CD14-positive monocyte (primary cell): ENCODE results near the gene GUCY2D. TPM values are rescaled to one million over a fixed set of nuclear protein-coding genes. Genes with fewer than 3 reads are reported as not detected.

ENCODE experiments used
- DNase-seq, 3 donors: peaks; one replicate each; pipeline ENCODE4 v3.0.0-alpha.2; 2011 to 2022
- H2AFZ ChIP-seq: 2 replicates; pipeline ENCODE4 v1.6.0; 2012; ENCODE audit warnings: mild to moderate bottlenecking, low read depth, low read length, inconsistent platforms; ENCODE audit not compliant: insufficient read depth, poor library complexity, severe bottlenecking
- H3K27ac ChIP-seq, 2 donors: 1 replicate in 1 of 2; 2 replicates in 1 of 2; pipeline ENCODE4 v1.5.1; 2012 to 2013; ENCODE audit warnings: low read length in 2 of 2, control low read depth in 1 of 2, inconsistent platforms in 1 of 2, low read depth in 1 of 2, mild to moderate bottlenecking in 1 of 2
- H3K27me3 ChIP-seq, 2 donors: one replicate each; pipeline versions ENCODE4 v1.6.0 to v1.6.1; 2011 to 2013; ENCODE audit warnings: low read length in 2 of 2; ENCODE audit not compliant: control insufficient read depth in 2 of 2, insufficient read depth in 2 of 2
- H3K36me3 ChIP-seq, 2 donors: replicated peaks in 1 of 2; 1 replicate in 1 of 2; 2 replicates in 1 of 2; pipeline versions ENCODE4 v1.5.1 to v1.6.1; 2012 to 2013; ENCODE audit warnings: low read length in 2 of 2, control low read depth in 1 of 2, inconsistent platforms in 1 of 2, mild to moderate bottlenecking in 1 of 2; ENCODE audit not compliant: insufficient read depth in 2 of 2, control insufficient read depth in 1 of 2
- H3K4me1 ChIP-seq, 2 donors: 1 replicate in 1 of 2; 2 replicates in 1 of 2; pipeline versions ENCODE4 v1.5.1 to v1.6.1; 2012 to 2013; ENCODE audit warnings: low read length in 2 of 2, control low read depth in 1 of 2, inconsistent platforms in 1 of 2, mild to moderate bottlenecking in 1 of 2, moderate library complexity in 1 of 2; ENCODE audit not compliant: insufficient read depth in 2 of 2, control insufficient read depth in 1 of 2
- H3K4me2 ChIP-seq: replicated peaks from 2 replicates; pipeline ENCODE3; 2012; ENCODE audit warnings: low read length, moderate library complexity, mild to moderate bottlenecking; ENCODE audit not compliant: poor library complexity, severe bottlenecking; ENCODE audit errors: extremely low read depth
- H3K4me3 ChIP-seq, 3 experiments: fragments of 200-600 bp in 1 of 3; sonication (generic) in 1 of 3; replicated peaks in 1 of 3; 1 replicate in 2 of 3; 2 replicates in 1 of 3; pipeline ENCODE4 v1.5.1; 2011 to 2013; ENCODE audit warnings: low read length in 3 of 3, mild to moderate bottlenecking in 3 of 3, control low read depth in 2 of 3, low read depth in 2 of 3, inconsistent platforms in 1 of 3, moderate library complexity in 1 of 3
- H3K79me2 ChIP-seq: 2 replicates; pipeline ENCODE4 v1.6.0; 2012; ENCODE audit warnings: mild to moderate bottlenecking, control low read depth, inconsistent platforms, low read length, moderate library complexity; ENCODE audit not compliant: insufficient read depth
- H3K9ac ChIP-seq: 2 replicates; pipeline ENCODE4 v1.6.0; 2017; ENCODE audit warnings: low read length, mild to moderate bottlenecking; ENCODE audit not compliant: insufficient read depth, poor library complexity, severe bottlenecking
- H3K9me3 ChIP-seq, 2 donors: replicated peaks in 1 of 2; 1 replicate in 1 of 2; 2 replicates in 1 of 2; pipeline versions ENCODE4 v1.5.1 to v1.6.1; 2012 to 2013; ENCODE audit warnings: low read length in 2 of 2, control low read depth in 1 of 2; ENCODE audit not compliant: control insufficient read depth in 1 of 2, insufficient read depth in 1 of 2
- H4K20me1 ChIP-seq: 2 replicates; pipeline ENCODE4 v1.6.0; 2012; ENCODE audit warnings: mild to moderate bottlenecking, low read length, control low read depth, moderate library complexity; ENCODE audit not compliant: insufficient read depth
- H3K27ac Mint-ChIP-seq, 7 donors: one replicate each; pipeline ENCODE4 v1.8.0; 2020; ENCODE audit warnings: mild to moderate bottlenecking in 7 of 7, mixed read lengths in 7 of 7, moderate library complexity in 6 of 7, inconsistent platforms in 2 of 7
- H3K27me3 Mint-ChIP-seq, 3 donors: one replicate each; pipeline ENCODE4 v1.8.0; 2021 to 2022; ENCODE audit warnings: low read depth in 3 of 3, mild to moderate bottlenecking in 3 of 3, mixed read lengths in 3 of 3, moderate library complexity in 3 of 3, inconsistent platforms in 1 of 3
- H3K36me3 Mint-ChIP-seq, 2 donors: one replicate each; pipeline ENCODE4 v1.8.0; 2020; ENCODE audit warnings: mixed read lengths in 2 of 2, inconsistent platforms in 1 of 2, mild to moderate bottlenecking in 1 of 2
- H3K4me1 Mint-ChIP-seq: one replicate; pipeline ENCODE4 v1.8.0; 2020; ENCODE audit warnings: mild to moderate bottlenecking, mixed read lengths
- H3K4me3 Mint-ChIP-seq, 2 donors: one replicate each; pipeline ENCODE4 v1.8.0; 2020; ENCODE audit warnings: mild to moderate bottlenecking in 2 of 2, mixed read lengths in 2 of 2, moderate library complexity in 1 of 2
- H3K9me3 Mint-ChIP-seq, 7 donors: one replicate each; pipeline ENCODE4 v1.8.0; 2020 to 2022; ENCODE audit warnings: mixed read lengths in 7 of 7, mild to moderate bottlenecking in 6 of 7, moderate library complexity in 6 of 7, inconsistent platforms in 2 of 7
- WGBS: methylation state at CpG from one replicate; pipeline ENCODE4 v1.1.5; 2013; ENCODE audit warnings: missing lambda C conversion rate; ENCODE audit not compliant: insufficient coverage; 5-methylcytosine and 5-hydroxymethylcytosine counted together
- intact Hi-C, 2 donors: fragments of 100-400 bp; cut with micrococcal nuclease; formaldehyde crosslinking; loops; one replicate each; pipeline versions ENCODE4 v1.15.0 to v1.15.1; 2023
- polyA plus RNA-seq, 3 donors: library from polyadenylated mRNA; depleted of rRNA in 1 of 3; unstranded in 2 of 3; stranded (reverse) in 1 of 3; fragments of 300-500 nt in 2 of 3; fragments of >200 nt in 1 of 3; fragmentation: Illumina TruSeq in 2 of 3; gene quantifications; 1 replicate in 2 of 3; 2 replicates in 1 of 3; pipeline ENCODE4 v1.2.3, GENCODE V29; 2012 to 2021
- TF ChIP-seq, protein P1 (sequence below): fragments of 200-600 bp; IDR thresholded peaks from one replicate; pipeline ENCODE4 v1.8.0; 2022; ENCODE audit warnings: antibody characterized with exemption, mild to moderate bottlenecking

GUCY2D gene
- polyA plus RNA-seq, 3 donors, result 0.04 to 0.46 TPM; not detected in 1

DNA sequence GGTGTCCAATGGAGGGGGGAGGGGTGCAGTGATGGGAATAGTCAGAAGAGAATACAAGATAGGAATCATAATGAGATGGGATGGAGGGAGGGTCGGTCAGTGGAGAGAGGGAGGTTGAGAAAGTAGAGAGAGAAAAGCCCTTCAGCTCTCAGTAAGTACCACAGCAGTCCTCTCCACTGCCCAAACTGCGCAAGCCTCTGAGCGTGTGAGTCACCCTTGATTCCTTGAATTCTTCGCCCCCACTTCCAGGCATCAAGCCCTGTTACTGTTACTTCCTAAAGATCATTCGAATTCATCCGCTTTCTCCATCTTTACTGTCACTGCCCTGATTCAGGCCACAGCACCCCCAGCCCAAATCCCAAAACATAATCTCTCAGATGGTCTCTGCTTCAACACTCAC lies 2.5 kb downstream of the GUCY2D start:
- TF ChIP-seq, protein P1, sequence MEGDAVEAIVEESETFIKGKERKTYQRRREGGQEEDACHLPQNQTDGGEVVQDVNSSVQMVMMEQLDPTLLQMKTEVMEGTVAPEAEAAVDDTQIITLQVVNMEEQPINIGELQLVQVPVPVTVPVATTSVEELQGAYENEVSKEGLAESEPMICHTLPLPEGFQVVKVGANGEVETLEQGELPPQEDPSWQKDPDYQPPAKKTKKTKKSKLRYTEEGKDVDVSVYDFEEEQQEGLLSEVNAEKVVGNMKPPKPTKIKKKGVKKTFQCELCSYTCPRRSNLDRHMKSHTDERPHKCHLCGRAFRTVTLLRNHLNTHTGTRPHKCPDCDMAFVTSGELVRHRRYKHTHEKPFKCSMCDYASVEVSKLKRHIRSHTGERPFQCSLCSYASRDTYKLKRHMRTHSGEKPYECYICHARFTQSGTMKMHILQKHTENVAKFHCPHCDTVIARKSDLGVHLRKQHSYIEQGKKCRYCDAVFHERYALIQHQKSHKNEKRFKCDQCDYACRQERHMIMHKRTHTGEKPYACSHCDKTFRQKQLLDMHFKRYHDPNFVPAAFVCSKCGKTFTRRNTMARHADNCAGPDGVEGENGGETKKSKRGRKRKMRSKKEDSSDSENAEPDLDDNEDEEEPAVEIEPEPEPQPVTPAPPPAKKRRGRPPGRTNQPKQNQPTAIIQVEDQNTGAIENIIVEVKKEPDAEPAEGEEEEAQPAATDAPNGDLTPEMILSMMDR, result no peak
- no peak for DNase-seq
- Histone ChIP-seq H3K36me3 (no peaks in the 10 kb centered on the region), H3K4me2 (no peak overlapping the region), H4K20me1 (no peaks in the 10 kb centered on the region), H3K4me1 (peaks cover 12 to 21% of the 10 kb centered on the region in 2 donors), H3K27me3 (peaks cover 0 to 12% of the 10 kb centered on the region in 2 donors), H3K27ac (no peak overlapping the region), H3K4me3 (no peak overlapping the region), H3K9ac (no peak overlapping the region), H3K79me2 (no peaks in the 10 kb centered on the region), H3K9me3 (no peaks in the 10 kb centered on the region), H2AFZ (no peak overlapping the region)
- Mint-ChIP-seq H3K9me3 (peaks cover 2 to 10% (median 5%) of the 10 kb centered on the region in 7 donors), H3K4me1 (peaks cover 28% of the 10 kb centered on the region), H3K27ac (no peak overlapping the region), H3K27me3 (peaks cover 15 to 22% (median 22%) of the 10 kb centered on the region in 3 donors), H3K36me3 (no peaks in the 10 kb centered on the region), H3K4me3 (peak overlapping the region in 1 of 2 donors; percentile 22)
- 77% methylated on average over 5 of the region's 6 CpGs for WGBS
- intact Hi-C loops, result loop anchor here in 1 of 2 donors (5.0 kb wide), 1 partner anchor 37 kb away; no protein-coding TSS in a partner anchor

DNA sequence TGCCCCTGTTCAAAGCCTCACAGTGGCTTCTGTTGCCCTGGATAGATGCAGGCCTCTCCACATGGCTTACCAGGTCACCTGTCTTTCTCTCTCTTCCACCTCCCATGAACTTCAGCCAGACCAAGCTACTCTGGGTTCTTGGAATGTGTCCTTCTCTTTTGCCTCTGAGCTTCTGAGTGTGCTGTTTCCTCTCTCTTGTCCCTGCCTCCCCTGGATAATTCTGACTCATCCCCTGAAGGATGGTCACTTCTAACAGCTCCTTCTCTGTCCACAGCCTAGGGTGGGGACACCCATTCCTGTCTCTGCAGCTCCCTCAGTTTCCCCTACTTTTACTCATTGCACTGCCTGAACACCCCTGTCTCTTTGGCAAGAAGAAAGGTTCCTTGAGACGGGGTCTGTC lies 2.9 kb downstream of the GUCY2D start:
- Histone ChIP-seq H3K4me2 (no peak overlapping the region), H3K4me3 (no peak overlapping the region), H3K4me1 (peaks cover 12 to 21% of the 10 kb centered on the region in 2 donors), H2AFZ (no peak overlapping the region), H3K27ac (no peak overlapping the region), H3K9me3 (no peaks in the 10 kb centered on the region), H3K27me3 (peaks cover 0 to 12% of the 10 kb centered on the region in 2 donors), H3K36me3 (no peaks in the 10 kb centered on the region), H3K9ac (no peak overlapping the region), H4K20me1 (no peaks in the 10 kb centered on the region), H3K79me2 (no peaks in the 10 kb centered on the region)
- Mint-ChIP-seq H3K4me1 (peaks cover 28% of the 10 kb centered on the region), H3K9me3 (peaks cover 2 to 10% (median 5%) of the 10 kb centered on the region in 7 donors), H3K27me3 (peaks cover 15 to 23% (median 22%) of the 10 kb centered on the region in 3 donors), H3K27ac (peak overlapping the region in 1 of 7 donors; percentile 12), H3K36me3 (no peaks in the 10 kb centered on the region), H3K4me3 (peak overlapping the region in 1 of 2 donors; percentile 22)
- intact Hi-C loops, result no loop called here
- no peak for DNase-seq
- WGBS, result no CpG with 5 or more reads among the region's 1 CpG
- TF ChIP-seq, protein P1, result no peak
